Stromal cell of bone marrow (primary cell): Measurements from ENCODE around the gene SEMA3D.

ENCODE experiments used
- DNase-seq: peaks from one replicate; pipeline ENCODE4 v3.0.0-alpha.2; 2012; ENCODE audit warnings: low read depth

The SEMA3D gene

DNA sequence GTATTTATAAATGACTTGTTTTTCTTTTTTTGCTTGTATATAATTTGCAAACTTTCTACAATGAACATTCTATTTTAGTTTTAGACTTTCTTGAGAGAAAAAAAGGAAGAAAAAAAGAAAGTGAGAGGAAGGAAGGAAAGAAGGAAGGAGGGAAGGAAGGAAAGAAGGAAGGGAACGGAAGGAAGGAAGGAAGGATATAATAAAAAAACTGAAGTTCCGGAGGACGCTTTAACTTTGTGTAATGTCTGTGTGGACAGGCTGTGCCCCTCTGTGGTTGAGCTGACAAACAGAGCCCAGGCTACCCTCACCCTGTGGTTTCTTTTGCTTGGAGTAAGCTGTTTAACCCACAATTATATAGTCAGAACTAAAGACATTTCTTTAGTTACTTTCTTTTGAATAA, 108.7 kb downstream of the SEMA3D start:
- no peak for DNase-seq

DNA sequence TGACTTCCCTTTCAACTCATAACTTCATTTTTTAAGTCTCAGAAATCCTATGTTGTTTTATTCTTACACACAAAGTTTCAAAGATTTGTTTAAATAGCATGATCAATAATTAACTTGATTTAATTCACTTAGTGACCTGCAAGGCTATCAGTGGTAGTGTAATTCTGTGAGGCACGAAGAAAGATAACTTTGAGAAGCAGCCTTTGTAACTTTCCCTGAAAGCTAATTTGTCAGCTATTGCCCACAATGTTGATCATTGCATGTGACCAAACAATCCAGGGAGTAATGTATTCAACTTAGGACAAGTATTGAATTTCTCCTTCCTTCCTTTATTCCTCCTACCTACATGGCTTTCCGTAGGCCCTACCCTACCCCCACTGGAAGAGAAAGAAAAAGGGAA, 111.0 kb downstream of the SEMA3D start:
- no peak for DNase-seq

DNA sequence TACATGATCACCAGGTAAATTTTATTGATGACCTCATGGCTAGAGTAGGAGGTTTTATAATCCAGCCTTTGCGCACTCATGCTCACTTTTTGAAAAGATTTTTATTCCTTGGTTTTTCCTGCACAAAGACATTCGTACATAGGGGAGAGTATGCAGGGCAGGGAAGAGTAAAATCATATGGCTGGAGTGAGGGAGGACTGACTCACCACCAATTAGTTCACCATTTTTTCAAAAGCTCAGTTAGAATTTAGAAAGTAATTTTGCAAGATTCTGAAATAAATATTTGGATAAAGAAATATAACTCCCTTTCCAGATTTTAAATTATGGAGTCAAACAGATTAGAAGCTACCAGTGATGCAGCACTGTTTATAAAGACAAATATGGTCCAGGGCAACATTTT, 111.9 kb downstream of the SEMA3D start:
- DNase-seq, result no peak

DNA sequence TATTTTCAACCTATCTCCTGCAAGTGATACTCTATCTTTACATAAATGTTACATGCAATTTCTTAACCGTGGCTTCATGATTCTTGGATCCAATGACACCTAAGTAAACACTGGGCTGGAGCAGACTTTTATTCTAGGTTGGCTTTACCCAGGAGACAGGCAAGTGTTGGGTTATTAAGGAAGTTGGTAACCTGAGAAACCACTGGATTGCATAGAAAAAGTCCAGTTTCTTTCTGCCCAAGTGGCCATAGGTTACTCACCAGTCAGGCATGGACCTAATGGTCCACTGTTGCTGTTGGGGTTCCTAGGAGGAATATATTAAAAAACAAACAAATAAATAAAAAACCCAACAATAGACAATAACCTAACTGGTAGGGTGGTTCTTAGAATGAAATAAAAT, 112.8 kb downstream of the SEMA3D start:
- DNase-seq, result no peak

DNA sequence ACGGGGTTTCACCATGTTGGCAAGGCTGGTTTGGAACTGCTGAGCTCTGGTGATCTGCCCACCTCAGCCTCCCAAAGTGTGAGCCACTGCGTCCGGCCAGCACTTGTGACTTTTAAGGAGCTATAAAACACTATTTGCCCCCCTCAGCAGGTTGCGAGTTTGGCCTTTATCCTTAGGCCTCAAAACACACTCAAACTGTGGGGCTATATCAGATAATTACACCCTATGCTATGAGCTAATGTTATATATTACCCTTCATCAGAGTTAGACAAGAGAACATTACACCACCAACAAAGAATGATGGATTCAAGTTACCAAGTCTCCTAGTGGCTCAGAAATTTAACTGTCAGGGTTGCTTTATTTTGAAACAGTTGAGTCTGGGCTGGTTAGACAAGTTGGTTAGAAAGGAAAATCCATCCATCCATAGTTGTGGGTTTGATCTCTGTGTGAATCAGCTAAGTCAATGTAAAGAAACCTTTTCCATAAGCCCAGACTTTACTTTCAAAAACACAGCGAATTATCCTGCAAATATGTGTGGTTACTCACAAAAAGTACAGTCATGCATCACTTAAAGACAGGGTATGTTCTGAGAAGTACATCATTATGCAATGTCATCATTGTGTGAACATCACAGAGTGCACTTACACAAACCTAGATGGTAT, 115.8 kb downstream of the SEMA3D start:
- DNase-seq, result no peak

- peak; percentile 89 for DNase-seq
Observed at GRCh38 chr7:85068799-85069198, 118.1 kb downstream of the SEMA3D start.

- DNase-seq, result no peak
Observed at GRCh38 chr7:85067371-85067770, 119.5 kb downstream of the SEMA3D start.

DNA sequence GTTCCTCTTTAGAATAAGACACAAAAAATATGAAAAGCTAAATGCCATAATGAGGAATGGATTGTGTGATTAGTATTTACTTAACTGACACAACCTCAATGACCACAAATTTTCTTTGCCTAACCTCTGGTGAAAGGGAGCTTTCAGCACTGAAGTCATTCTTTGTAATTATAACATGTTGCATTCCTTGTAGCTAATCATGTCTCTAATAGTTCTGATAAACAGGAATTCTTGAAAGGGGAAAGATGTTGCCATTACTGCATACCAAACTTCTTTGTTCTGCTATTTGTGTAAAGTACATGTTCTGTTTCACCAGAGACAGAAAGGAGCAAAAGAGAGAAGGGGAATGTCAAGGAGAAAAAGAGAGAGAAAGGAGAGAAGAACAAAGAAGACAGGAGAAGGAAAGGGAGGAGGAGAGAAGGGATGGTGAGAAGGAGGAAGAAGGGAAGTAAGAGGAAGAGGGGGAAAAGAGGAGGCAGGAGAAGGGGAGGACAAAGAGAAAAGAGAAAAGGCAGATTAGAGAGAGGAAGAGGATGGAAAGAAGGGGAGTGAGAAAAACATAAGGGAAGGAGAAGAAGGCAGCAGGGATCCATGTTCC, 120.9 kb downstream of the SEMA3D start:
- no peak for DNase-seq

DNA sequence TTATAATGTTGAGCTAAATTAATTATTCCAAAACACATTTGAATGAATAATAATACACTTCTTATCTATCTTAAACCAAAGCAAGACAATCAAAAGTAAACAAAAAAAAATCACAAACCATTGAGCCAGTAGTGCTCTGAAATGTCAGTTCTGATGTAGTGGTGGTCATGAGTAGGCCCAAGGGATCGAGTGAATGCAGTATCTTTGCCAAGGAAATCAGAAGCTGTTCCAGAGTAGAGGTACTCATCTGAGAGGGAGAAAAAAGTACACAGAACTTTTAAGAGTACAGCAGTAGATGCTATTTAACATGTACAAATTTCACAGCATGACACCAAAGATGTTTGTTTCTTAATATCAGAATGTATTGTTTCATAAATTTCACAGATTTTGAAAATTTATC, 121.5 kb downstream of the SEMA3D start:
- DNase-seq, result peak; percentile 49

DNA sequence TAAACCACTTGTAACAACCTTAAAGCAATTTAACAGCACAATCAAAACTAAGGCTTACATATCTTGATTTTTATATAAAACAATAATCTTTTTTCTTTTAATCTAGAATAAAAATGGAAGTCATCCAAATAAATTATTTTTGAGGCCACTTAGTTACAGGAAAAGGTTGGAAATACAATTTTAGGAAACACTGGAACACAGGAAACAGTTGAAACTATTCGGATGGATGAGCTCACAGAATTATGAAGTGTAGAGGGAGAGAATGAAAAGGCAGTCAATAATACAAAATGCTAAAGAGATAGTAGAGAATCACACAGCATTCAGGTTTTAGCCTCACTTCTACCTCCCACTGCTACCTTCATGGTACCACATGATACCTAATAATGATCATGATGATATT, 124.2 kb downstream of the SEMA3D start:
- DNase-seq, result no peak

DNA sequence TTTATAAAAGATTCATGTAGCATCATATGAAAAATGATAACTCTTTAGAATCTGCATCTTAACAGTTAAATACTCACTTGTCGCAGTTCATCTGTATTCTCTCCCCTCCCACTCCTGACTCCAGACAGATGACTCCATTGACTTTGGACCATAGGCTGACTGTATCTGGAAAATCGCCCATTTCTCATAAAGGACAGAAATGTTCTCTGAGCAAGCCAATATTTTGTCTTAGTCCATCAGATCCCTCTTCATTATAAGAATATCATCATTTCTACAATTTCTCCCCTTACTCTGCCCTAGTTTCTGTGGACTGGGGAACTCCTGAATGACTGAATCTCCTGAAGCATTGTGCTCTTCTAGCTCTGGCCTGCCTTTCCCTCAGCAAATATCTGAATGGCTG, 125.4 kb downstream of the SEMA3D start:
- no peak for DNase-seq

DNA sequence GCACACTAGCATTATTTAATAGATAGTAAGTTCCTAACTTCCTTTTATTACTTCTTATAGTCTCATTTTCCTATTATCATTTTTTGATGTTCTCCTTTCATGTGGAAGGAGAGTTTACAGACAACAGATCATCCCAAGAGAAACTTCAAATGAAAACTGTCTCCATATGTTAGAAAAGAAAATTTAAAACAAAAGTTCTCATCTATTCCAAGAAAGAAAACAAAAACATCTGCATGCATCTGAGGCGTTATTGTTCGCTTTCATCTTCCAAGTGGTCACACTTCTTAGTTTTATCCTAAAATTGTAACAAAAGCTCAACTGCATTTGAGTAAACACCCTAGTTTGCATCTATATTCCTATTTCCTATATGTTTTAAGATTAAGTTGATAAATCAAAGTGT, 126.2 kb downstream of the SEMA3D start:
- DNase-seq, result no peak

- no peak for DNase-seq
Observed at GRCh38 chr7:85055906-85056305, 130.9 kb downstream of the SEMA3D start.

- no peak for DNase-seq
Observed at GRCh38 chr7:85055196-85055595, 131.7 kb downstream of the SEMA3D start.

DNA sequence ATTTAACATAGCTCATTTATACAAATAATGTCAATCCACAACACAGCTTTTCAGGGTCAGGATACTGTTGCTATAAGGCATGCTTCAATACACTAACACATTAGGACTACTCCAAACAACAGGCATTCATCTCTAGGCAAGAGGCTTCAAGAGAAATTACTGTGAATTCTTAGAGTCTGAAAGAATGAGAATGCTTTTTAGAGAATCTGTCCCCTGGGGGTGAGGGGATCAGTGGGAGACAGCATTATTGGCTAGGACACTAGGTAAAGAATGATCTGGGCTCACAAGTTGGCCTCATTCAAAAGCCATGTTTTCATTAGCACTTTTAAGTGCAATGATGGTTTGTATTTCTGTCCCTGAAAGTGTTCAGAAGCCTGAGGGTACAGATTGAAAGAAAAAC, 132.6 kb downstream of the SEMA3D start:
- DNase-seq, result no peak

- no peak for DNase-seq
Observed at GRCh38 chr7:85052894-85053293, 134.0 kb downstream of the SEMA3D start.

GRCh38 chr7:85052056-85052737, 134.7 kb downstream of the SEMA3D start:
- DNase-seq, result no peak

GRCh38 chr7:85046534-85046933, 140.3 kb downstream of the SEMA3D start:
- no peak for DNase-seq

DNA sequence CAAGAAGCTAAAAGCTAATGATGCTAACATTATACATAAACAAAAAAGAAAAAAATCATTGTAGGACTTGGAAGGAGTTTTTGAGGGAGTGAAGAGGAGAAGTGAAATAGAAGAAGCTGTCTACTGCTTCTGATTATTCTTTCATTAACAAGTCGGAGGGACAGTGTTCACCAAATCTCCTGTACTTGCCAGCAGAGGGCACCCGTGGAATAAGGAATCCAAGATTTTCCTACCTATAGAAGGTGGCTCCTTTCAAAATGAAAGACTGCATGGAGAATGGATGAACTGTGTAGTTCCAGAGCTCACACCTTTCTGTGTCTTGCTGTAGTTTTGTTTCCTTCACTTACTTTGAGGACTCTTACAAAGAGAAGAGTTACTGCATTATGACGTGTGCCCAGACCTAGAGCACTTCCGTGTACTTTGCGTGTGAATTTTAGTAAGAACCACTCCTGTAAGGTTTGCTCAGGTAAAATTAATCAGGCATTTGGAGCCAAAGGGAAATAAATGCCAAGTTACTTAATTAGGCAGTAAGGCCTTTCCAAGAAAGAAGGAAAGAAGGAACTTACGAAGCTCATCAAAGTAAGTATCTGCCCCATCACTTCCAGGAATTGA, 145.1 kb downstream of the SEMA3D start:
- peak; percentile 25 for DNase-seq

DNA sequence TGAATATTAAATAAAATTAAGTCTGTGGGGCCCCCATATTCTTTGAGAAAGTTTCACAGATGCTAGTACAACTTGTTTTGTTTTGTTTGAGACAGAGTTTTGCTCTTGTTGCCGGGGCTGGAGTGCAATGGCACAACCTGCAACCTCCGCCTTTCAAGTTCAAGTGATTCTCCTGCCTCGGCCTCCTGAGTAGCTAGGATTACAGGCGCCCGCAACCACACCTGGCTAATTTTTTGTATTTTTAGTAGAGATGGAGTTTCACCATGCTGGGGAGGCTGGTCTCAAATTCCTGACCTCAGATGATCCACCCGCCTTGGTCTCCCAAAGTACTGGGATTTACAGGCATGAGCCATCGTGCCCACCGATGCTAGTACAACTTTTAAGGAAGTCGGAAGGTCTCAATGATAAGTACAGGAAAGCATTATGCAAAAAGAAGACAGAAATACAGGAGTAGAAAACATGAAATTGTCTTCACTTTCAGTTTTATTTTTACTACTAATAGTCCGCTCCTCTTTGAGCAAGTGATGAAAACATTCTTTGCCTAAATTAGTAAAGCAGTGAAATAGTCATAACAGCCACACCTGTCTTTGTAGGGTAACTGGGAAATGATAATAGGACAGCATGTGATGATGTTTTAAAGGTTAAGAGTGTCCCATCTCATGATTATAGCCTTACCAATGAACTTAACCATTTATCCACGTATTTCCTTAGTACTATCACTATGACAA, 147.5 kb downstream of the SEMA3D start:
- DNase-seq, result no peak

GRCh38 chr7:85038466-85038865, 148.4 kb downstream of the SEMA3D start:
- no peak for DNase-seq

GRCh38 chr7:85033263-85033662, 153.6 kb downstream of the SEMA3D start:
- no peak for DNase-seq

DNA sequence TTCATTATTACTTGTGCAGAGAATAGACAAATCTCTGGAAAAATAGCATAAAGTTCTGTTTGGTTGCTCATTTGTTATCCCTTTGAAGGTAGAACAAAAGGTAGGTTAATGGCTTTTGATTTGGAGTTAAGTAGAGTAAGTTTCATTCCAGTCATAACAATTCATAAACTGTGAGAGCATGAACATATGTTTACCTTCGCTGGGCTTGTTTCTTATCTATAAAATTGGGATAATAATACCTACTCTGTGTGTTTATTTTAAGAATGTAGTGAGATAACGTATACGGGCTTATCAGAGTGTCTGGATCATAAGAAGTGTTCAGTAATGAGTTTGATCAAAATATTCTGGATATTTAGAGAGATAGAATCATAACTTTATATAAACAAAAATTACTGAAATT, 155.4 kb downstream of the SEMA3D start:
- no peak for DNase-seq
